GM18519 (cell line): ENCODE measurements around the gene MYO1A.
"Not testable (repeated sequence)": the region's sequence is repeated elsewhere in the genome, so short reads cannot be mapped to it uniquely, and the experiment has no call there.

ENCODE experiments used
- ATAC-seq: cut with Tn5 transposase; IDR thresholded peaks from one replicate; pipeline ENCODE4 v1.9.1; 2021; ENCODE audit warnings: mild to moderate bottlenecking, moderate library complexity; ENCODE audit not compliant: unreplicated experiment, low FRiP score

Gene MYO1A

DNA sequence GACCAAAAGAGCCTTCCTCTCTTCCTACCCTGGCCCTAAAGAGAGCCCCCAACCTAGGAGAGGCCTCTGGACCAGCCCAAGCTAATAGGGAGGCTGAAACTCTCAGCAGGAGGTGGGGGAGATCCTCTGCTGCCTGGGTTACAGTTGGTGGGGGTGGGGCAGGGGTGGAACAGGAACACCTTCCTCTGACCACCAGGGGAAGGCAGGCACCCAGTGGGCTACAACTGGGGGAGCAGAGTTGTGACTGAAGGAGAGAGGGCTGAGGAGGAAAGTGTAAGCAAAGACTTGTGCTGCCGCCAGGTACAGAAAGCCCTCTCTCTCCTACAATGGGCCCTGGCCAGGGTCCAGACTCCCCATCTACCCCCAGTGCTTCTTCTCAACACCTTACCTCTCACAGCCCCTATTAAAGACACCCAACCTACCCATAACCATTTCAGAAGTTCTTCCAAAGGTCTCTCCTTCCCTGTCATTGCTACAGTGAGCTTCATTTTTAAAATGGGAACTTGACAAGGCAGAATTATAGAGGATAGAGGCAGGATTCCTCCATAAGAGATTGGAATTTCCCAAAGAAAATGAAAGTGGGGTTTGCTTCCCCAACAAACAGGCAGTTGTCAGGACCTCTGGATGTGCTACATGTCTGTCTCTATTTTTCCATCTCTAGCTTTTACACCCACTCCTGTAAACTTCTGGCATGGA lies 1.4 kb downstream of the MYO1A start:
- no peak for ATAC-seq

DNA sequence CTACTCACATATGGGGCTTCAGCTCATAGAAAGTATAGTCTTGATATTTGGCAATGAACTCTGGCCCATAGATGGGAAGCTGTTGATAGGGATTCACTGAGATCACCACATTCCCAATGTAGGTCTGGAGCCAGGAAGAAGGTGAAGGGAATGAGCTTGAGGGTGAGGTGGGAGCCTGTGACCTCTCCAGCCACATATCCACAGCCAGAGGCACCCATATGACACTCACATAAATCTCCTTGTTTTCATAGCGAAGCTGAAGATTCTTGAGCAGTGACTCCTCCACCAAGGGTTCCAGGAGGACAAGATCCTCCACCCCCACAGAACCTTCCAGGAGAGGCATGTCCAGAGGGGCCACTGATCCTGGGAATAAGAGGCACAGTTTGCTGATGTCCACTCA lies 1.9 kb downstream of the MYO1A start:
- ATAC-seq, result no peak

DNA sequence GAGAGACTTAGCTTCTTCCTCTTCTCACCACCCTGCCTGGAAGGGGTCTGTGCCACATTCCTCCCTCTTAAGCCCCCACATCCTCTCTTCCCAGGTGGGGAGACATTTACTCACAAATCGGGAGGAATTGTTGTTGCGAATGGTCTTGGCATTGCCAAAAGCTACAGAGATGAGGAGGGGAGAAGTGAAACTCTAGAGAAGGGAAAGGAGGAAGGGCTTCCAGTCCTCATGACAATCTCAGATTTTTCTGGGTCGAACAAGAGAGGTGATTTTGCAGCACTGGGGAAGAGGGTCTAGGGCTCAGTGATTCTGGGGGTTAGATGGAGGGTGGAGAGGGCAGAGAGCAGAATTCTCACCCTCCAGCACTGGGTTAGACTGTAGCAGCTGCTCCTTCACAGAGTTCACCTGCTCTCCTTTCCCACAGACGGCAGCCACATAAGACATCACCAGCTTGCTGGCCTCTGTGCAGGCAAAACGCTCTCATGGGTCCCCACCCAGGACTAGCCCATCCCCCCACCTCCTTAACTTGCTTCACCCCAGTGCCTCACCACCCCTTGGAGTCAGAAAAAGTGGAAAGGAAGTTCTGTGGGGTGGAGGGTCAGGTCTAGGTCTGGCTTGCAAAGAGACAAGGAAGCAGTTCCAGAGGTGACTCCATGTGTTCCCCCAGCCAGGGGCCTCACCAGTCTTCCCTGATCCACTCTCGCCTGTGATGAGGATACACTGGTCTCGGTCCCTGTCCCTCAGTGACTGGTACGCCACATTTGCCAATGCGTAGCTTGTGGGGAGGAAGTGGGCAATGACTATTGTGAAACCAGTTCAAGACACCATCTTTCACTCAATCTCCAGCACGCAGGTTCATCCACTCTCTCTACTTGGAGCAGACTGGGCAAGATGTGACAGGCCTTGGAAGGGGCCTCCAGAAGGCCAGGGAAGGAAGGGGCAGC lies 2.7 kb downstream of the MYO1A start:
- no peak for ATAC-seq

DNA sequence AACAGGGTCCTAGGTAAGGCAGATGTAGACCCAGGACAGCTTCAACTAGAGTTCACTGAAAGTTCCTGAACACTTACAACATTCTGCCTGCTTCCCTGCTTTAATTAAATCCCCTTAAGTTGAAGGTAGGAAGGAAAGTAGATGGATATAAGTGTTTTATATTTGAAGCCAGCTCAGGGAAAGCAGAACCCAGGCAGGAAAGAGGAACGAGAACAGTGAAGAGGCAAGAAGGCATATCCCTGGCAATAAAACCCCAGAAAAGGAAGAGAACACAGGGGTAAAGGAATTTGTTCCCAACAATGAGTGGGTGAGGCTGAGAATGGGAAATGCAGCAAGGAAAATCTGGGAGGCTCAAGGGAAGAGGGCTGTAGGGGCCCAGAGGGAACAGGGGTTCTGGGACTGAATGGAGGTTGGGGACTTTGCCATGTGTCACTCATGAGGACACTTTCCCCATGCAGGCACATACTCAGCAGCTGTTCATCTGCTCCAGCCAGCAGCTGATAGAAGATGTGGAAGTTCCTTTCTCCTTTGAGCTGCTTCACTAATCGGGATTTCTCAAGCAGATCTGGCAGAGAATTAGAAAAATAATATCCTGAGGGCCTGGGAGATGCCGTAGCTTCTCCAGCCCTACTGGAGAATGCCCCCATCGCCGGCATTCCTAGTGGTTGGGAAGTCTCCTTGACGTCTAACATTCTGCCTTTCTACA lies 3.7 kb downstream of the MYO1A start:
- no peak for ATAC-seq

DNA sequence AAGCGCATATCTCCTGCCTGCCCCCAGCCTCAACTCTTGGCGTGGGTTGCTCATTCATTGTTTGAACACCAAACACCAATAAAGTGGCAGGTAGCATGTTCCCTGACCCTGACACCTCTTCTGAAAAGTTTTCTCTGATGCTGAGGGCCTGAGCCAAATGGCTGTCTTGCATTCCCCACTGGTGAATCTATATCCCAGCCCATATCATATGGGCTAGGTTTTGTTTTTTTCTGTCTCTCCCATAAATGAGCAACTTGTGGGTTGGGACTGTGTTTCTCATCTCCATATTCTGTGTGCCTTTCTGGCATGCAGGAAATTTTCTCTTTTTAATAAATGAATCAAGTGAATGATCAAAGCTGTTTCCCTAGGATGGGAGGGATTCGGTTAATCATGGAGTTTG lies 5.0 kb downstream of the MYO1A start:
- ATAC-seq, result no peak

GRCh38 chr12:57044468-57044867 lies 5.5 kb downstream of the MYO1A start:
- ATAC-seq, result no peak

GRCh38 chr12:57042695-57043094 lies 7.2 kb downstream of the MYO1A start:
- no peak for ATAC-seq

DNA sequence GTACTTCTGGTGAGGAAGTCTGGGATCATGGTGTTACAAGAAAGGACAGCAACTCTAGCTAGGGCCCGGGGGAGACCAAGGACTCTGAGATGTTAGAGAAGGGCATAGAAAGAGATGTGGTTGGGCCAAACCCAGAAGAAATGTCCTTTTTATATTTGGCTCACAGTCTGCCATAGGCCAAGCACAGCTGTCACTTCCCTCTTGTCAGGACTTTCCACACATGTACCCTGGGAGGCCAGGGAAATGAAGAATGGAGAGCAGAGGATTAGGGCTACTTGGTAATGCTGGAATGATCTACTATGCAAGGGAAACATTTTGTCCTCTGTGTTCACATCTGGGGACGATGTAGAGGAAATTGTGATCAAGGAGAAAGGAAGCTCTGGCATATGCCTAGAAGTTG lies 9.2 kb downstream of the MYO1A start:
- ATAC-seq, result no peak

DNA sequence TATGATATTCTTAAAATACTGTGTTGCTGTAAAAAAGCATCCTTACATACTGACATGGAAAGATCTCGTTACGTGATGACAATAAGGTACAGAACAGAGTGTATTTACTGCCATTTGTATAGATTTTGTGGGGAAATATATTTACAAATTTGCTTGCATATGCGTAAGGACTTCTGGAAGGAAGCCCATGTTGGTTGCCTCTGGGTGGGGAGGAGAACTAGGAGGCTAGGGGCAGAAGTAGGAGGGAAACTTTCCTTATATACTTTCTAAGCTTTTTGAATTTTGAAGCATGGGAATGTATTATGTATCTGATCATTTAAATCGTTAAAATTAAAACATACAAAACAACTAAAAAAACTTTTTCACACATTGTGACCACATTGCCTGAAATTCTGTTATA lies 9.7 kb downstream of the MYO1A start:
- ATAC-seq, result no peak

DNA sequence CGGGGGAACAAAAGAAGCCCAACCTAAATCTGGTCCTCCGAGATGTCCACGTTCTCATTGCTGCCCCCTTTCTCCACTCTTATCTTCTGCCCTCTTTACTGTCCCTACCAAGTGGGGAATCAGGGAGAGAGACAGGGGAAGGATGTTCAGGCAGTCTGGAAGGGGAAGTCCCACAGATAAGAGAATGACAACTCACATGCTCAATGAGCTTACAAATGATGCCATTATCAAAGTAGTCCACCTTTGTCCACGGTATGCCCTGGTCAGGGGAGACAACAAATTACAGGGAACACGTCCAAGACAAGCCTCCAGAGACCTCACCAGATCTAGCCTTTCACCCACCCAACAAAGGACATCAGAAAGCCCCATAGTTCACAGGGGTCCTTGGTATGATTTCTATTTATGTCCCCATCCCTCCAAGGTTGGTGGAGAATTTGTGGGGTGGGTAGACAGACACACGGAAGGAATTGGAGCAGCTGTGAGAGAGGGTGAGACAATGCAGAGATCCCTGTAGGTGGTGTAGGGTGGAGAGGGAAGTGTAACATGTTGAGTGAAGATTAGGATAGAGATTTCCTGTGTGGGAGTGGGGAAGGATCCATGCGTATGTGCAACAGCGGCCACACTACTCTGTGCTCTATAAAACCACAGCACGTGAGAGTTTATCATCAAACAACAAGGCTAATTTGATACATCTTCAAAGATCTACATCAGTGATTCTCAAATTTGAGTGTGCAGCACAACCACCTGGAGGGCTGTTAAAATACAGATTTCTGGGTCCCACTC lies 10.7 kb downstream of the MYO1A start:
- ATAC-seq, result no peak

GRCh38 chr12:57037264-57037663 lies 12.7 kb downstream of the MYO1A start:
- ATAC-seq, result no peak

GRCh38 chr12:57033431-57033830 lies 16.5 kb downstream of the MYO1A start:
- ATAC-seq, result no peak

DNA sequence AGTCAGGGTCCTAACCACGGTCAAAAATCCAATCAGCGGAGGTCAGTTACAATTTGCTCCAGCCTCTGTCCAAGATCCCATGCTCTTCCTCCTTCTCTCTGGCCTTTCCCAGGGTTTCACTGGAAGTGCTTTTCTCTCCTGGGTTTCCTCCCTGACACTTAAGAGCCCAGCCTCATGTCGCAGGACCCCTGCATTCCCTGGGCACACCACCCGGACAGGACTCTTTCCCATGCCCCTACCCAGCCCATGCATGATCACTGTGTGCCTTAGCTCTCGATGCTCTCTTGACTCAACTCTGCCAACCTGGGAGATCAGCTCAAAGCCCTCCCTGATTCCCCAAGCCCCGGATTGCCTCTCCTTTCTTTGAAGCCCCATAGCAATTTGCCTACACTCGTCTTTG lies 18.1 kb downstream of the MYO1A start:
- no peak for ATAC-seq

DNA sequence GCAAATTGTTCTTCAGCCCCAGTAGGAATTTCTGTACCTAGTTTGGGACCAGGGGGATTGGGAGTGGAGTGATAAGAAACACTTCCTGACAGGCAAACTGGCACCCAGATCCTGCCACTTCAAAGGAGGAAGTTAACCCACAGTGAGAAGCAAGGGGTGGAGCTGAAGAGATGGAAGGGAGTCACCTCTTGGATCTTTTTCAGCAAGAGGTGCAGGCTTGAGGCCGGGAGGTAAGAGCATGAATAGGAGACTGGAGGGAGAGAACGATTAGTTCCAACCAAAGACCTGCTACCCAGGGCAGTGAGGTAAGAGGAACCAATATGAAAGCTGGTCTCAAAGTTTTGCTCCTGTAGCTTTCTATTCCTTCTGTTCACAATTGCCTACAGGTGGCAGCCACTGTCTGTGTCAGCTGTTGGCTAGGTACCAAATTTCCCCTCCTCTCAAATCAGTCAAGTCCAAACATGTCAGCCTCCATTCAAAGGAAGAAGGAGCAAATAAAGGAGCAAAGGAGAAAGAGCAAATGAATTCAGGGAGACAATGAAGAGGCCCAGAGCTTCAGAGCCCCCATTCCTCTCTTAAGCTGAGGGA lies 18.7 kb downstream of the MYO1A start:
- no peak for ATAC-seq

DNA sequence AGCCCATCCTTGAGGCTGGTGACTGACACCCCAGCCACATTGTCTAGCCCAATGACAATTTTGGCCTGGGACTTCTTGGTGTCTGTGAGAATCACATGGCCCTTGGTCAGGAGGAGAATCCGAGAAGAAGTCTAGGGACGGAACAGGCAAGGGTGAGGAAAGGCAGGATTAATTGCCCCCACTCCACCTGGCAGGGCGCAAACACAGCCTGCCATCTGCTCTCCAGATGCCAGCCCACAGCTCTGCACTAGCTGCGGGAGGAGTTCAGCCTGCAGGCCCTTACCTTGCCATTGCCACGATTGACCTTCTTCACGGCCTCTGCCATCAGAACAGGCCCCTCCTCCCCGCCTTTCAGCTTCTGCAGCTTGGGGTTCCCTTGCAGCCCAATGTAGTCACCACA lies 20.5 kb downstream of the MYO1A start:
- no peak for ATAC-seq

- ATAC-seq, result no peak
Observed at GRCh38 chr12:57027805-57028153, 22.1 kb downstream of the MYO1A start.

GRCh38 chr12:57027011-57027804 lies 22.7 kb downstream of the MYO1A start:
- no peak for ATAC-seq

- ATAC-seq, result no peak
Observed at GRCh38 chr12:57025196-57025595, 24.7 kb downstream of the MYO1A start.

GRCh38 chr12:57022324-57022723 lies 27.6 kb downstream of the MYO1A start:
- not testable (repeated sequence) for ATAC-seq
